ENCODE data around the gene DACT3.
"Not testable (repeated sequence)": the region's sequence is repeated elsewhere in the genome, so short reads cannot be mapped to it uniquely, and the experiment has no call there.

DACT3 gene

GRCh38 chr19:46631481-46631880 lies 29.5 kb downstream of the DACT3 start:
- DNase-seq = no peak

DNA sequence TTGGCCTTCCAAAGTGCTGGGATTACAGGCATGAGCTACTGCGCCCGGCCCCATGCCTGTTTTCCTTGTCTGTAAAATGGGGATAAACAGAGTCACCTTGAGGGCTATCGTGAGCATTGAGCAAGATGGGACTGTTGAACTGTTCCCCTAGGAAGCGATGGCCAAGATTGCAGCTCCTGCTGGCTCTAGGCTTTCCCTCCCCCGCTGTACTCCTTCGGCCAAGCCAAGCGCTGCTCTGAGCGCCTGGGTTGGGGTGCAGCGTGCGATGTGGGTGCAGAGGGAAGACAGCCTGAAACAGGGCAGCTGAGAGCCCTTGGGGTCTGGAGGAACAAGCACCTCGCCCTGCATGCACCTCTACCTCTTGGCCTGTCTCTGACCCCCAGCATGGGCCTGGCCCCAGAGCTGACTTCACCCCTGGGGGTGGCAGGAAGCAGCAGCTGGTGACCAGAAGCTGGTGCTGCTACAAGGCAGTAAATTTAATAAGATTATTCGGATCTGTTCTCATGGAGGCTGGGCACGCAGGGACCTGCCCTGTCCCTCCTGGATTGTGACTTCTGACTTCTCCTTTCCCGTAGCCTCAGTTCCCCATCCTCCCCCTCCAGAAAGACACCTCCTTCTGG lies 30.3 kb downstream of the DACT3 start:
- DNase-seq = peak; percentile 23

GRCh38 chr19:46629546-46630025 lies 31.4 kb downstream of the DACT3 start:
- DNase-seq = no peak

DNA sequence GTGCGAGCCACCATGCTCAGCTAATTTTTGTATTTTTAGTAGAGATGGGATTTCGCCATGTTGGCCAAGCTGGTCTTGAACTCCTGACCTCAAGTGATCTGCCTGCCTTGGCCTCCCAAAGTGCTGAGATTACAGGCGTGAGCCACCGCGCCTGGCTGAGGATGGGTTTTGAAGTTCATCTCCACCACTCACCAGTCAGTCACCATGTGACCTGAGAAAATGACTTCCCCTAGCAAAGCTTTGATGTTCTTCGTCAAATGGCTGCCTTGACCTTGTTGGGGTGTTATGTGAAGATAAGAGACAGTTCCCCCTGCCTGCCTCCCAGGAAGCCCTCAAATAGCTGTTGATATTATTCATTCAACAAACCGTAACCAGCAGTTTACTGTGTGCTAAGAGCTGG lies 32.0 kb downstream of the DACT3 start:
- not testable (repeated sequence) for DNase-seq

GRCh38 chr19:46626446-46626845 lies 34.5 kb downstream of the DACT3 start:
- no peak for DNase-seq

DNA sequence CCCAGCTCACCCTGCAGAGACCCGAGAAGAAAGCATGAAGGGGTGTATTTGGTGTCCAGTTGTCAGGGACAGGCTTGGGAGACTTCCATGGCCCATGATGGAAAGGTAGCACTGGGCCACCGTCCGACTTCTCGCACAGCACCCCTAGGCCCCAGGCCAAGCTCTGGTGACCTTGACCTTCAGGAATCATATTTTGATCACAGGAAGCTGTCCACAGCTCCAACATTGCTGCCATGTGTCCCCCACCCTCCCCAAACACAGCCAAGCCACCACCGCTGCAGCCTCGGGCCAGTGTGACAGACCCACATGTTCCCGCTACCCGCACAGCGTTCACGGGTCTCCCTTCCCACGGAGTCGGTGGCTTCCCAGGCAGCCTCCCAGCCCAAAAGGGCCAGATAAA lies 35.3 kb downstream of the DACT3 start:
- no peak for DNase-seq

DNA sequence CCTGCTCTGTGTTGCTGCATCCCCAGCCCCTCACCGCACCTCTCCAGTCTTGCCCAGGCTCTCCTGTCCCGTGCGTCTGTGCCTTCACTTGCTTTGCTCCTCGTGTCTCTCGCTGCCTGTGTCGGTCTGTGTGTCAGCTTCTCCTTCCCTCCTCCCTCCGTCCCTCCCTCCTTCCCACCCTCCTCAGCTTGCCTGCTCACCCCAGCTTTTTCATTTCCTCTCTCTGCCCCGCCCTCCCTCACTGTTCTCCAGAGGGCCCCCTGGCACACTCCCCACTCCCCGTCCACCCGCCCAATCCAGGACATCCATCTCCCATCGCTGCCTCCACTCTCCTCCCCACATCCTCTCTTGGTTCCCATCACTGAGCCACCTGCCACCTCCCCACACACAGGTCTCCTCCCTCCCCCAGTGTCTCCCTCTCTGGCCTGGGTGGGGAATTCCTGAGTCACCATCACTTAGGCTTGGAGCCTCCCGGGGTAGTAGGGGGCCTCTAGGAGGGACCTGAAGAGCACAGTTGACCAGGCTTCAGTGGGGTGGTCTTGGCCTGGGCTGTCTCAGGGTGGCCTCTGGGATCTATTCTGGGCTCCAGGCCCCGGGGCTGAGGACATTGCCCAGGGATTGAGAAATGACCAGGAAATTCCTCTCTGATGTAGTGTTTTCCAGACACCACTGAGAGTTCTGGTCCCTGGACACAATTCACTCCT lies 35.9 kb downstream of the DACT3 start, which contains the start of gene PTGIR:
PTGIR (minus strand) TSS at position 132 of the 704 bp plus-strand sequence. CDS start 864 bp downstream, outside the sequence.
- no peak for DNase-seq

DNA sequence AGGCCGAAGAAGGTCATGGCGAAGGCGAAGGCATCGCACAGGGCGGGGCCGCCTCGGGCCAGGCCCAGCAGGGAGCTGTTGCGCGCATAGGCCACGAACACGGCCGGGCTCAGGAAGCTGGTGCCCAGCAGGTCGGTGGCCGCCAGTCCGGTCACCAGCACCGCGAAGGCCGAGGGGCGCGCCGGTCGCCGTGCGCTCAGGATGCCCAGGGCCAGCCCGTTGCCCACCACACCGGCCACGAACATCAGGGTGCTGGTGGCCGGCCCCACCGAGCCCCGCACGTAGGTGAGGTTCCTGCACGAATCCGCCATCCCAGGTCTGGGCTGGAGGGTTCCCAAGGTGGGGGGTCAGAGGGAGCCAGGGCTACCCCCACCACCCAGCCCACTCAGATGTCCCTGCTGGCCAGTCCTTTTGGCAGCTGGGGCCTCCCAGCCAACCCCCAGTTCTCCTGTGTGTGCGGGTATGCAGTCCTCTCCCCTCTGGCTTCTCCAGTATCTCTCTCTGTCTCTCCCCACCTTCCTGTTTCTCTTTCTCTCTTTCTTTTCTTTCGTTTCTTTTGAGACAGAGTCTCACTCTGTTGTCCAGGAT lies 37.0 kb downstream of the DACT3 start:
- no peak for DNase-seq

DNA sequence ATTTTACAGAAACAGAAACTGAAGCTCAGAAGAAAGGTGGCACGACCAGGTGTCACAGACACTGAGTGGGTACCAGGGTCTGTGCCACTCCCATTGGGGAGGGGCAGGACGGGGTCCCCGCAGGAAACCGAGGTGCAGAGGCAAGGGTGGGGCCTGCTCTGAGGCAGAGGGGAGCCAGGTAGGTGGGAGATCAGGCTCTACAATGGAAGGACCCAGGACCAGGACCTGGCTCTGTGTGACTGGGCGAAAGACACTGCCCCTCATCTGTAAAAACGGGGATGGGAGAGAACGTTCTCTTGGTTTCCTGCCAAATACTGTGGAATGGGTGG lies 38.9 kb downstream of the DACT3 start:
- DNase-seq = no peak

- no peak for DNase-seq
Observed at GRCh38 chr19:46621191-46622117, 39.5 kb downstream of the DACT3 start.

DNA sequence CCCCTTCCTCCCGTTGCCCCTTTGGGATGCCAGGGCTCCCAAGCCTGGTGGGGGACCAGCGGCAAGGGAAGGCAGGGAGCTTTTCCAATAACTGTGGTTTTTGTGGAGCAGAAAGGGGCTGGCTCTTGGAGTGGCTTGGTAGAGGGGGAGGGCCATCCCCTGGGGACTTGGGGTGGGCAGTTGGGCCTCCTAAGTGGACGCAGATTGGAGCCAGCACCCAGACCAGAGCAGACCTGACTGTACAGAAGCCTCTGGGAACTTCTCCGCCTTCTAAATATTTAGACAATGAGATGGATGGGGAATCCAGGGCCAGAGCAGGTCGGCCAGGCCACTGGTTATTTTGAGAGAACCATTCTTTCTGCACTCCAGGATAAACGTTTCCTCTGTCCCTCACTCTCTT lies 40.3 kb downstream of the DACT3 start:
- DNase-seq = peak; percentile 11

GRCh38 chr19:46620267-46620666 lies 40.7 kb downstream of the DACT3 start:
- DNase-seq = no peak

DNA sequence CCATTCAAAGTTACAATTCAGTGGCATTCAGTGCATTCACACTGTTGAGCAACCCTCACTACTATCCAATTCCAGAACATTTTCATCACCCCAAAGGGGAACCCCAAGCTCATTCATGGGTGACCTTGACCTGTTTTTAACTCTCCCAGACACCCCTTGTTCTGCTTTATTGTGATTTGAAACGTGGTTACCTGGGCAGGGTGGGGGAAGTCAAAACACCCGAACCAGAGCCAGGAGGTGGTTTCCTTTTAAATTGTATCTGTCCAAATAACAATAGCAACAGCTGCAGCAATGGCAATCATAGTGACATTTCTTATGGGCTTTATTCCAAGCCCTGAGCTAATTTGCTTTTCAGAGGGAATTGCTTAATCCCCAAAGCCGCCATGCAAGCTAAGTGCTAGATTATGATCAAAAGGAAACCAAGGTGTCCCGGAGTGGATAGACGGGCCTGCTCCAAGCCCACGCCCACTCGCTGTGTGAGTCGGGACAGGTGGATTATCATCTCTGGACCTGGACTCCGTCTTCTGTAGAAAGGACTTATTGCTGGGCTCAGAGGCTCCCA lies 42.2 kb downstream of the DACT3 start:
- DNase-seq = no peak

- no peak for DNase-seq
Observed at GRCh38 chr19:46617601-46618000, 43.4 kb downstream of the DACT3 start.

GRCh38 chr19:46616631-46617322 lies 44.2 kb downstream of the DACT3 start:
- peak; percentile 31 for DNase-seq

- no peak for DNase-seq
Observed at GRCh38 chr19:46615966-46616365, 45.0 kb downstream of the DACT3 start.

GRCh38 chr19:46614114-46614722 lies 46.8 kb downstream of the DACT3 start:
- no peak for DNase-seq

GRCh38 chr19:46613525-46613924 lies 47.5 kb downstream of the DACT3 start:
- DNase-seq = no peak

- DNase-seq = no peak
Observed at GRCh38 chr19:46611776-46612175, 49.2 kb downstream of the DACT3 start.

DNA sequence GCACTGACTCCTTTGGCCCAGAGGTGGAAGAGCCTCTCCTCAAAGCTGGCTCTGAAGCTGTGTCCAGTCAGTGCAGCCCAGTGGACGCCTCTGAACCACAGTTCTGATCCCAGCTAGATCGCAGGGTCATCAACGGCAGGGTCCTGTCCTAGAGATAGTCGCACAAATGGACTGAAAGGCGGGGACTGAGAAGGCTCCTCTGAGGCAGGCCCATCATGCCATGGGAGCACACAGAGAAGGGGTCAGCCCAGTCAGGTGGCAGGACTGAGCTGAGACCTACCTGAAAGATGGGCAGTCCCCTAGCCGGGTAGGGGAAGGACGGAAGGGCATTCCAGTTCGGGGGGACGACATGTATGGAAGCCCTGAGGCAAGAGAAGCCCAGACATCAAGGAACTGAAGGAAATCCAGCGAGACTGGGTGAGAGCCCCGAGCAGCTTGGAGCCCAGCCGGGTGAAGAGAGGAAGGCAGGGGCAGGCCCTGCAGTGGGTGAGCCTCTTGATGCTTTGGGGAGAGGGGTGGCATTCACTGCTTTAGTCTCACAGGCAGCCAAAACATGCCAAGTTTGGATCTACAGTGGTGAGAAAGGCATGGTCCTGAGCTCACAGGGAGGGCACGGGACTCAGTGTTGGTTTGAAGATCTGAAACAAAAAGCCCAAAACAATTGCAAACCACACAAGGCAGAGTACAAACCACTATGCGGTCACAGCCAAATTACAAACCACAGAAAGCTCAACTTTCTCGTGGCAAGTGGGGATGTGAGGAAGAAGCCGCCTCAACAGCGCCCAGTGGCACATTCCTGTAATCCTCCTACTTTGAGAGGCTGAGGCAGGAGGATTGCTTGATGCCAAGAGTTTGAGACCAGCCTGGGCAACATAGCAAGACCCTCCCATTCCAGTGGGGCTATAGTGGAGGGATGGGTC lies 49.9 kb downstream of the DACT3 start:
- DNase-seq = no peak

- no peak for DNase-seq
Observed at GRCh38 chr19:46610413-46610775, 50.6 kb downstream of the DACT3 start.

Measured in NCI-H524 treated with DMSO at 0.1 percent for 48 hours (cell line).